Lower leg skin (tissue), 3 donors: Measurements from ENCODE around the gene USP17L18.
"Not testable (repeated sequence)": the region's sequence is repeated elsewhere in the genome, so short reads cannot be mapped to it uniquely, and the experiment has no call there.

Experiments
- CTCF ChIP-seq, 3 donors: fragments of 450-650 bp; IDR thresholded peaks; one replicate each; pipeline ENCODE4 v1.5.1; 2016; ENCODE audit warnings: antibody characterized with exemption in 3 of 3, mild to moderate bottlenecking in 3 of 3, moderate library complexity in 2 of 3
- POLR2A ChIP-seq, 2 donors: fragments of 450-650 bp; IDR thresholded peaks; one replicate each; pipeline ENCODE4 v1.6.1; 2016 to 2017; ENCODE audit warnings: antibody characterized with exemption in 2 of 2, mild to moderate bottlenecking in 1 of 2, moderate library complexity in 1 of 2

GRCh38 chr4:9224596-9224995 is 23.8 kb upstream of the USP17L18 start, which contains the start of gene USP17L13:
- not testable (repeated sequence) for TF ChIP-seq CTCF, POLR2A (IDR thresholded peaks at IDR 0.05)
